ENCODE measurements around the gene DYDC1.
A peak's percentile ranks its signal among the peaks of the same experiment; 100 is the strongest.

Gene DYDC1

DNA sequence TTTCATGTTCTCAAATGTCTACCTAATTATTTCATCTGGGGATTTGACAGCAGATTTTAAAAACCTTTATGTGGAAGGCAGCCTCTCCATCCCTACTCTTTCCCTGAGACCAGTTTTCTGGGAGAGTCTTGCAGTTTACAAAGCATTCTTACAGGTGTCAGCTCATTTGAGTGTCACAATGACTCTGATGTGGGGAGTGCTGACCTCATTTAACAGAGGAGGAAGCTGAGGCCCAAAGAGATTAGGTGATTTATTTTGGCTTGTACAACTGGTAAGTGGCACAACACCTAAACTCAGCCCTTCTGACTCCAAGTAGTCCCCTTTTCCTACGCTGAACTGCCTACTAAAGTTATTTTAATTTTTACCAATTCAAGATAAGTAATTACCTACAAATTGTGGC lies 33.8 kb downstream of the DYDC1 start:
- H4K91ac ChIP-seq (ENCODE audit: low read depth, low read length), result no peak overlapping the region
- no peak overlapping the region for H3K18ac ChIP-seq (ENCODE audit: low read length)
- H3K9me3 ChIP-seq (ENCODE audit: insufficient read depth, low read depth, low read length), result no peaks in the 10 kb centered on the region
- H2BK120ac ChIP-seq (ENCODE audit: insufficient read depth, low read length, poor library complexity), result no peak overlapping the region
- no peak overlapping the region for H3K23ac ChIP-seq (ENCODE audit: low read length)
- no peaks in the 10 kb centered on the region for H3K4me1 ChIP-seq (ENCODE audit: control insufficient read depth in 1 of 2, insufficient read depth in 2 of 2, low read length in 2 of 2)
- no peak overlapping the region for H3K14ac ChIP-seq (ENCODE audit: low read length)
- no peaks in the 10 kb centered on the region for H3K79me1 ChIP-seq (ENCODE audit: low read length)
- H2BK5ac ChIP-seq (ENCODE audit: low read depth, low read length, poor library complexity), result no peak overlapping the region
- no peak overlapping the region for H2AK5ac ChIP-seq (ENCODE audit: low read length)
- H4K12ac ChIP-seq (ENCODE audit: low read depth, low read length), result no peak overlapping the region
- no CpG with 5 or more reads among the region's 1 CpG for WGBS (ENCODE audit: extremely low coverage, insufficient coverage, insufficient read length)
- H3K79me2 ChIP-seq (ENCODE audit: control insufficient read depth, insufficient read depth, low read length, poor library complexity), result no peaks in the 10 kb centered on the region
- H3K36me3 ChIP-seq (ENCODE audit: control insufficient read depth in 1 of 2, insufficient read depth in 2 of 2, low read length in 2 of 2), result no peaks in the 10 kb centered on the region
- no peak overlapping the region for H3K4ac ChIP-seq (ENCODE audit: low read depth, low read length)
- H3K9ac ChIP-seq (ENCODE audit: low read length), result no peak overlapping the region
- H3K4me3 ChIP-seq (ENCODE audit: low read depth, low read length), result no peak overlapping the region
- no peak overlapping the region for H3K4me2 ChIP-seq (ENCODE audit: low read length)
- DNase-seq, result no peak
- no peak overlapping the region for H2AFZ ChIP-seq (ENCODE audit: insufficient read depth, low read length, poor library complexity)
- H3K27me3 ChIP-seq (ENCODE audit: insufficient read depth, low read length), result no peaks in the 10 kb centered on the region
- H3K27ac ChIP-seq (ENCODE audit: low read depth, low read length), result no peak overlapping the region
- no peak overlapping the region for H4K8ac ChIP-seq (ENCODE audit: low read depth, low read length)
- no peak overlapping the region for H2BK12ac ChIP-seq (ENCODE audit: low read length)

DNA sequence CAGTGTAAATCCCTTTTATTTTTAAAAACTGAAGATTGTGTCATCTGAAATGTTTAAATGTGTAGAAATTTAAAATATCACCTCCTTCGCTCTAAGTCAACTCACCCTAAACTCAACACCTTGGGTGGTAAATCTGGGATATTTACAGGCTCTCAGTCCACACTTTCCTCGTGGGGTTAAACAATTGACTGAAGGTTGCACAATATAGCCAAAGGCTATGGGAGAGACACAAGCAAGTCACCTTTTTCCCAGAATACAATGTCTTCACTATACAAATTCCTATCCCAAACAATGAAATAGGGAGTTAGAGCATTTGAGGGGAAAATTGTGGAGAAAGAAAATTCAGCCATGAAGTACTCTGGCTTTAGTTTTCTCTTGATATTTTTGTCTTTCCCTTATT lies 34.4 kb downstream of the DYDC1 start:
- H4K91ac ChIP-seq (ENCODE audit: low read depth, low read length), result no peak overlapping the region
- no peak overlapping the region for H3K4ac ChIP-seq (ENCODE audit: low read depth, low read length)
- DNase-seq, result peak in 1 of 2 donors; percentile 58
- no peaks in the 10 kb centered on the region for H3K4me1 ChIP-seq (ENCODE audit: control insufficient read depth in 1 of 2, insufficient read depth in 2 of 2, low read length in 2 of 2)
- H3K9me3 ChIP-seq (ENCODE audit: insufficient read depth, low read depth, low read length), result no peaks in the 10 kb centered on the region
- H3K4me2 ChIP-seq (ENCODE audit: low read length), result no peak overlapping the region
- no peaks in the 10 kb centered on the region for H3K27me3 ChIP-seq (ENCODE audit: insufficient read depth, low read length)
- H3K23ac ChIP-seq (ENCODE audit: low read length), result no peak overlapping the region
- H2AFZ ChIP-seq (ENCODE audit: insufficient read depth, low read length, poor library complexity), result no peak overlapping the region
- no peaks in the 10 kb centered on the region for H3K79me1 ChIP-seq (ENCODE audit: low read length)
- no peak overlapping the region for H3K4me3 ChIP-seq (ENCODE audit: low read depth, low read length)
- no peak overlapping the region for H4K8ac ChIP-seq (ENCODE audit: low read depth, low read length)
- no peak overlapping the region for H2AK5ac ChIP-seq (ENCODE audit: low read length)
- no peak overlapping the region for H4K12ac ChIP-seq (ENCODE audit: low read depth, low read length)
- H3K14ac ChIP-seq (ENCODE audit: low read length), result no peak overlapping the region
- no peak overlapping the region for H2BK12ac ChIP-seq (ENCODE audit: low read length)
- no peak overlapping the region for H2BK120ac ChIP-seq (ENCODE audit: insufficient read depth, low read length, poor library complexity)
- H3K36me3 ChIP-seq (ENCODE audit: control insufficient read depth in 1 of 2, insufficient read depth in 2 of 2, low read length in 2 of 2), result no peaks in the 10 kb centered on the region
- no peak overlapping the region for H2BK5ac ChIP-seq (ENCODE audit: low read depth, low read length, poor library complexity)
- WGBS (ENCODE audit: extremely low coverage, insufficient coverage, insufficient read length), result no CpG with 5 or more reads among the region's 2 CpGs
- H3K9ac ChIP-seq (ENCODE audit: low read length), result no peak overlapping the region
- H3K18ac ChIP-seq (ENCODE audit: low read length), result no peak overlapping the region
- no peak overlapping the region for H3K27ac ChIP-seq (ENCODE audit: low read depth, low read length)
- no peaks in the 10 kb centered on the region for H3K79me2 ChIP-seq (ENCODE audit: control insufficient read depth, insufficient read depth, low read length, poor library complexity)

GRCh38 chr10:80321183-80321582 lies 35.4 kb downstream of the DYDC1 start:
- Histone ChIP-seq H2BK120ac (ENCODE audit: insufficient read depth, low read length, poor library complexity) (no peak overlapping the region), H3K27ac (ENCODE audit: low read depth, low read length) (no peak overlapping the region), H3K79me1 (ENCODE audit: low read length) (no peaks in the 10 kb centered on the region), H3K14ac (ENCODE audit: low read length) (no peak overlapping the region), H3K4me3 (ENCODE audit: low read depth, low read length) (no peak overlapping the region), H3K9me3 (ENCODE audit: insufficient read depth, low read depth, low read length) (no peaks in the 10 kb centered on the region), H3K23ac (ENCODE audit: low read length) (no peak overlapping the region), H4K91ac (ENCODE audit: low read depth, low read length) (no peak overlapping the region), H4K8ac (ENCODE audit: low read depth, low read length) (no peak overlapping the region), H3K18ac (ENCODE audit: low read length) (no peak overlapping the region), H2BK5ac (ENCODE audit: low read depth, low read length, poor library complexity) (no peak overlapping the region), H3K36me3 (ENCODE audit: control insufficient read depth in 1 of 2, insufficient read depth in 2 of 2, low read length in 2 of 2) (no peaks in the 10 kb centered on the region), H3K27me3 (ENCODE audit: insufficient read depth, low read length) (no peaks in the 10 kb centered on the region), H2AK5ac (ENCODE audit: low read length) (no peak overlapping the region), H3K9ac (ENCODE audit: low read length) (no peak overlapping the region), H3K4me2 (ENCODE audit: low read length) (no peak overlapping the region), H3K4me1 (ENCODE audit: control insufficient read depth in 1 of 2, insufficient read depth in 2 of 2, low read length in 2 of 2) (no peaks in the 10 kb centered on the region), H2AFZ (ENCODE audit: insufficient read depth, low read length, poor library complexity) (no peak overlapping the region), H2BK12ac (ENCODE audit: low read length) (no peak overlapping the region), H3K4ac (ENCODE audit: low read depth, low read length) (no peak overlapping the region), H3K79me2 (ENCODE audit: control insufficient read depth, insufficient read depth, low read length, poor library complexity) (no peaks in the 10 kb centered on the region), H4K12ac (ENCODE audit: low read depth, low read length) (no peak overlapping the region)
- no CpG with 5 or more reads among the region's 5 CpGs for WGBS (ENCODE audit: extremely low coverage, insufficient coverage, insufficient read length)
- no peak for DNase-seq

DNA sequence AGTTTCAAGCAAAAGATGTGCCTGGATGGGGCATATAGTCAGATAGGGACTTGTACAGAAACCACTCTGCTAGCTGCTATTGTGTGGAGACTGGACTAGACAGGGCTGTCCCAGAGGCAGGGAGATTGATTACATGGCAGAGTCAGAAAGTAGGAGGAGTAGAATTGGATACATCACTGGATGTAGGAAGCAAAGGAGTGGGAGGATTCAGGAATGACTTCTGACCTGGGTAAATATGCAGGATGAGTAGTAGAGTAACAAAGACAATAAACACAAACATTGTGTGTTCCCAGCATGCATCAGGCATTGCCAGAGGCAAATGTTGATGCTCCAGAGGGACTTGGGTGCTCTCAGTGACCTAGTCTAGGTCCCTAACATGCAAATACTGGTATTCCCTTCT lies 36.2 kb downstream of the DYDC1 start:
- H4K91ac ChIP-seq (ENCODE audit: low read depth, low read length), result no peak overlapping the region
- H2AK5ac ChIP-seq (ENCODE audit: low read length), result no peak overlapping the region
- H3K79me2 ChIP-seq (ENCODE audit: control insufficient read depth, insufficient read depth, low read length, poor library complexity), result no peaks in the 10 kb centered on the region
- no peak overlapping the region for H3K4me2 ChIP-seq (ENCODE audit: low read length)
- H2BK12ac ChIP-seq (ENCODE audit: low read length), result no peak overlapping the region
- no peak overlapping the region for H3K18ac ChIP-seq (ENCODE audit: low read length)
- no peak overlapping the region for H3K4me3 ChIP-seq (ENCODE audit: low read depth, low read length)
- no peaks in the 10 kb centered on the region for H3K36me3 ChIP-seq (ENCODE audit: control insufficient read depth in 1 of 2, insufficient read depth in 2 of 2, low read length in 2 of 2)
- no peak overlapping the region for H2AFZ ChIP-seq (ENCODE audit: insufficient read depth, low read length, poor library complexity)
- no peak overlapping the region for H3K27ac ChIP-seq (ENCODE audit: low read depth, low read length)
- no peak overlapping the region for H3K4ac ChIP-seq (ENCODE audit: low read depth, low read length)
- no peaks in the 10 kb centered on the region for H3K9me3 ChIP-seq (ENCODE audit: insufficient read depth, low read depth, low read length)
- no peak overlapping the region for H3K9ac ChIP-seq (ENCODE audit: low read length)
- no peak overlapping the region for H4K12ac ChIP-seq (ENCODE audit: low read depth, low read length)
- no peak for DNase-seq
- no peak overlapping the region for H2BK5ac ChIP-seq (ENCODE audit: low read depth, low read length, poor library complexity)
- H3K23ac ChIP-seq (ENCODE audit: low read length), result no peak overlapping the region
- H3K4me1 ChIP-seq (ENCODE audit: control insufficient read depth in 1 of 2, insufficient read depth in 2 of 2, low read length in 2 of 2), result no peaks in the 10 kb centered on the region
- no peak overlapping the region for H4K8ac ChIP-seq (ENCODE audit: low read depth, low read length)
- no peaks in the 10 kb centered on the region for H3K27me3 ChIP-seq (ENCODE audit: insufficient read depth, low read length)
- no peaks in the 10 kb centered on the region for H3K79me1 ChIP-seq (ENCODE audit: low read length)
- H2BK120ac ChIP-seq (ENCODE audit: insufficient read depth, low read length, poor library complexity), result no peak overlapping the region
- no peak overlapping the region for H3K14ac ChIP-seq (ENCODE audit: low read length)

Measured in trophoblast cell (in vitro differentiated cells and primary cell).